Dermis blood vessel endothelial cell (primary cell): ENCODE results near the gene KRT40. TPM values are rescaled to one million over a fixed set of nuclear protein-coding genes. Genes with fewer than 3 reads are reported as not detected.

ENCODE experiments used
- DNase-seq: peaks from one replicate; pipeline ENCODE4 v3.0.0; 2010
- total RNA-seq: library from RNA; depleted of rRNA; stranded (reverse); fragments of >200 nt; gene quantifications from 2 replicates; pipeline ENCODE4 v1.2.3, GENCODE V29; 2014

Gene KRT40
- total RNA-seq, 1 donor from 2014 or later: not detected

GRCh38 chr17:40996829-40997228, 12.7 kb upstream of the KRT40 start:
- DNase-seq: no peak

DNA sequence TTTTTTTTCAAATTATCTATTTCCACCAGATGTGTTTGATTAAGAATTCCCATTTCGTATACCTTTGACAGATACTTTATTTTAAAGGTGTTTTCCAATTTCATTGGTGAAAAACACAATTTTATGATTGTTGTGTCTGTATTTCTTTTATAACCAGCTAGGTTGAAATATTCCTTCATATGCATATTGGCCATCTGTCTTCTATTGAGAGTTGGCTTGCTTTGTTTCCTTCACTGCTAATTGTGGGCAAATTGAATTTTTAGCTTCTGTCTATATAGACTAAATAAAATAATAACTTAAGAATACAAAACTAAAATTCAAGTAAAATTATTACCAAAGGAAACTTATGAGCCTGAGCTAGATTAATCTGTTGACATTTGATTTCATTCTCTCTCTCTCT, 11.0 kb upstream of the KRT40 start:
- DNase-seq: no peak

- no peak for DNase-seq
Measured at GRCh38 chr17:40993839-40994238, 9.7 kb upstream of the KRT40 start, which contains the start of gene KRTAP3-3. Gene KRTAP3-3, minus strand, starts transcription at chr17:40994164. Its CDS starts 67 bp downstream, at chr17:40994097.

- DNase-seq: no peak
Measured at GRCh38 chr17:40993084-40993483, 9.0 kb upstream of the KRT40 start.

DNA sequence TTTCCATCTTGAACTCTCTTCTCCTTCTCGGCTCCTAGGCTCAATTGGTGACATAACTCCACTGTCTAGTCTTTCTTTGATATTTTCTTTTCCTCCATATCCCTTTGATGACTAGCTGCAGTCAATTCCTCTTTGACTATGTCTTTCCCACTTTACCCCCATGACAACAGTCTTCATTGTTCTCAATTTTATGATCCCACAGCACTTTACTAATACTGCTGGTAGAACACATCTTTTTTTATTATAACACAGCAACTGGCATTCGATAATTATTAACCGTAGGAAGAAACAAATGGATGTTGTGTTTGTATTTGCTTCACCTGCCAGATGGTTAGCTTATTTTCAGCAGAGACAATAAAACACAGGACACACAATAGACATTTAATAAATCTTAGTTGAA, 8.5 kb upstream of the KRT40 start:
- DNase-seq: no peak

- no peak for DNase-seq
Measured at GRCh38 chr17:40986920-40987319, 2.8 kb upstream of the KRT40 start.

DNA sequence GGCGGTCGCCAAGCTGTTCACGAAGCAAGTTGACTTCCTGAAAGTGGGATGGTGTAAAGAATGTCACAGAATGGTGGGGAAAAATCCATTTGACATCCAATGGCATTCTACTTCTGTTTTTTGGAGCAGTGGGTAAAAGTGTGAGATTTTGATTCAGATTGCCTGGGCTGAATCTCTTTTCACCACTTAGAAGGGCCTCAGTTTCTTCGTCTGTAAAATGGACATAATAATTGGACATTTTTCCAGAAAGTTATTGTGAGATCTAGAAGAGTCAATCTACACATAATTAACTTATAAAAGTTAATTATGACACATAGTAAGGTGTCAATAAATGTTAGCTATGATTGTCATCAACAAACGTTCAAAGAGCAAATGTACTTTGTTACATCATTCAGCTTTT, 3.0 kb downstream of the KRT40 start:
- DNase-seq: no peak

GRCh38 chr17:40980596-40980995, 3.5 kb downstream of the KRT40 start:
- DNase-seq: no peak

- DNase-seq: no peak
Measured at GRCh38 chr17:40980117-40980516, 4.0 kb downstream of the KRT40 start.

GRCh38 chr17:40978575-40979151, 5.5 kb downstream of the KRT40 start:
- DNase-seq: no peak

DNA sequence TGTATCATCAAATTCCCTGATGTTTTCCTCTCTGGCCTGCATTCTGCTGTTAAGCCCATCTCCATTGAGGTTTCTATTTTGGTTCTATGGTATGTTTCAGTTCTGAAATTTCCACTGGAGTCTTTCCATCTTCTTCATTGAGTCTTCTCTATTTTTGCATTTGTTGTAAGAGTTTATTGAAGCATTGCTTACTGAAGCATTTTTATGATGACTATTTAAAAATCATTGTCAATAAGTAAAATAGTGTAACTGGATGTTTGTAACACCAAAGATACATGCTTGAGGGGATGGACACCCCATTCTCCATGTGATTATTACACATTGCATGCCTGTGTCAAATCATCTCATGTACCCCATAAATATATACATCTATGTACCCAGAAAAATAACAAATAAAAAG, 8.6 kb downstream of the KRT40 start:
- DNase-seq: no peak

DNA sequence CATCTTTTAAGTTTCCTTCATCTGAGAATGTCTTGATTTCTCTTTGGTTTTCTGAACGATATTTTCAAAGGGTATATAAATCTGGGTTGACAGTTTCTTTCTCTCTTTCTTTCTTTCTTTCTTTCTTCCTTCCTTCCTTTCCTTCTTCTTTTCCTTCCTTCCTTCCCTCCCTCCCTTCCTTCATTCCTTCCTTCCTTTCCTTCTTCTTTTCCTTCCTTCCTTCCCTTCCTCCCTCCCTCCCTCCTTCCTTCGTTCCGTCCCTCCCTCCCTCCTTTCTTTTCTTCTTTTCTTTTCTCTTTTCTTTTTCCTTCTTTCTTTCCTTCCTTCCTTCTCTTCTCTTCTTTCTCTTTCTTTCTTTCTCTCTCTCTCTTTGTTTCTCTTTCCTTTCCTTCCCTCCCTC, 9.8 kb downstream of the KRT40 start:
- DNase-seq: no peak

DNA sequence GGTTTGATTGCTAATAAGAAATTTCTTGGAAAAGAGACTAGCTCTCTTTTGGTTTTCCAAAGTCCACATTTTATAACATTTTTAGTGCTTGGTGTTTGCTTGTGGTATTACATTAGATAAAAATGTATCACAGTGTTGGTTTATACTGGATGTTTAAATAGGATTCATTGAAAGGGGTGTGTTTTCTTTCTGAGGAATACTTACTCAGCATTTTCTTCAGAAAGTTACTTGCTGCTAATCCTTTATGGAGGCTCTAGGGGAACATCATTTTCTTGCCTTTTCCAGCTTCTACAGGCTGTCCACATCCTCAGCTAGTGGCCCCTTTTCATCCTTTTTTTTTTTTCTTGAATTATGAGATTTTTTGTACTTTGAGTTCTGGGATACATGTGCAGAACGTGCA, 16.5 kb downstream of the KRT40 start:
- no peak for DNase-seq

DNA sequence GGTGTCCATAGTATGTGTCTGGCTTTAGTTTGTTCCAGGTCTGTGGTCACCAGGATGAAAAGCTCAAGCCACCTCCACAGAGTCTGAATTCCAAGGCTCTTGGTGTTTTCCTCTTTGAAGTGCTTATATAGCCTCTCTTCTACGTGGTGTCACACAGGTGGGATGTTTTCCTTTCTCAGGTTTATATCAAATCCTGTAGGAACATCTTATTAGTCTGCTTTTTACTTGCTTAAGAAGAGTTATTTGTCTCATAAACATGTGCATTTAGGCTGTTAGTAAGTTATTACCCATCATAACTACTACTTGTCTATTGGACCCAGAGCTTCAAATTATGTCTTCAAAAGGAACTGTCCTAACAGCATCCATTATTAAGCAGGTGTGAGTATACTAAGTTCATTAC, 17.3 kb downstream of the KRT40 start, which contains the start of gene KRT39:
Gene KRT39, minus strand, starts transcription at position 101 of the 400 bp plus-strand sequence. Its CDS starts 92 bp downstream, at position 9.
- DNase-seq: no peak

- DNase-seq: peak; percentile 32
Measured at GRCh38 chr17:40963838-40964237, 20.3 kb downstream of the KRT40 start.

GRCh38 chr17:40962059-40962561, 22.0 kb downstream of the KRT40 start:
- DNase-seq: no peak

DNA sequence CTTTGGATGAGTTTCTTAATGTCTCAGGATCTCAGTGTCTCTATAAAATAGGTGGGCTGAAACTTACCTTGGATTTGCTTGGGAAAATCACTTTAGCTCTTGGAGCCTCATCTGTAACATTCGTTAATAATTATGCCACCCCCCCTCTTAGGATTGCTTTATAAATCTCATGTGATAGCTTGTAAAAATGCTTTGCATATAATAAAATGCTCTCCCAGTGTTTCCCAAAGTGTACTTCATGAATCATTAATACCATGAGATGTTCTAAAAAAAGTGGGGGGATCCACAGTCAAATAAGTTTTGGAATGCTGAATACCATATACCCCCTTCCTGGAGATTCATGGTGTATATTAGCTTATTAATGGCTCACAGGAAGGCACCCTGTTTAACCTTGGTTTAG, 22.5 kb downstream of the KRT40 start:
- no peak for DNase-seq

DNA sequence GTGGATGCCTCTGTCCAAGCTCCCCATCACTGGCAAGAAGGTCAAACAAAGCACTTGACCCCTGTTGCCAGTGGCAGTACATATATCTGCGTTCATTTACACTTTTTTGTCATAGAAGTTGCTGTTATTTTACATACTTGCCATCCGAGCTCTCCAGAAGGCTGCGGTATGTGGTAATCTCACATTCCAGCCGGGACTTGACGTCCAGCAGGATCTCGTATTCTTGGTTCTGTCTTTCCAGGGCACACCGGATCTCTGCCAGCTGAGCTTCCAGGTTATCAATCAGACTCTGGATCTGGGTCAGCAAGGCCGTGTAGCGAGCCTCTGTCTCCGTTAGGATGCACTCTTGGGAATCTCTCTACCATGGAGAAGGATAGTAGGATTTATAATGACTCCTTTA, 24.0 kb downstream of the KRT40 start:
- no peak for DNase-seq

DNA sequence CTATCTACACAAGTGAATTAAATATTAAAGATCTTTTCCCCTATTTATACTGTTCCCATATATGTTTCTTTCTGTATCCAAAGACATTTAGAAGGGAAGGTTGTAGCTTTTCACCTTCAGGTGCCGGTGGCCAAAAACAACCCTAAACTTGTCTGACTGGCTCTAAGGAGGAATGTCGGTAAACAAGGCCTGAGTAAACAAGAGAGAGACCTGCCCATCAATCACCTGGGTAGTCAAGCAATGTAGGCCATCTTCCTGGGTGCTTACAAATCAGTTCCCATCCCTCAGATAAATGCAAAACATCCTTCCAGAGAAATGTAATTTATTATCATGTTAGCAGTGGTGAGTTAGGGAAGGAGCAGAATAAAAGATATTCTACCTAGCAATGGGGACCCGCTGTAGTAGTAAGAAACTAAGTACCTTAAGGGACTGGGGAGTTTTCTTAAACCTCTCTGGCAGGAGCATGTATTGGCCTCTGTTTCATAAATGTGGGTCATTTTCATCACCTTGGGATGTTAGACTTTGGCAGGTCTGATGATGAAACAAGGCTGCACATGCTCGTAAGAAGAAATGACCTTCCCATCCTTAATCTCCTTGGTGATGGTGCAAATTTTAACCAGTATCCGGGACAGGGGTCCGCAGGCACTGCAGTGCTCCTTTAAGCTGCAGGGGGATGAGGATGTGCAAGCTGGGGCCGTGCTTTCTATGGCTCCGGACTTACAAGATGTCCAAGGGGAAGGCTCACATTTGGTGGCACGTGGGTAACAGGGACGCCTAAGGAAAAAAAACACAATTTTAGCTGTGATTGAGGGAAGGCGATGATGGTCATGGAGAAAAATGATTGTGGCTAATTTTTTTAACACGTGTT, 25.8 kb downstream of the KRT40 start:
- DNase-seq: no peak

- DNase-seq: no peak
Measured at GRCh38 chr17:40956401-40957254, 27.5 kb downstream of the KRT40 start.

- DNase-seq: no peak
Measured at GRCh38 chr17:40953881-40954280, 30.2 kb downstream of the KRT40 start.

DNA sequence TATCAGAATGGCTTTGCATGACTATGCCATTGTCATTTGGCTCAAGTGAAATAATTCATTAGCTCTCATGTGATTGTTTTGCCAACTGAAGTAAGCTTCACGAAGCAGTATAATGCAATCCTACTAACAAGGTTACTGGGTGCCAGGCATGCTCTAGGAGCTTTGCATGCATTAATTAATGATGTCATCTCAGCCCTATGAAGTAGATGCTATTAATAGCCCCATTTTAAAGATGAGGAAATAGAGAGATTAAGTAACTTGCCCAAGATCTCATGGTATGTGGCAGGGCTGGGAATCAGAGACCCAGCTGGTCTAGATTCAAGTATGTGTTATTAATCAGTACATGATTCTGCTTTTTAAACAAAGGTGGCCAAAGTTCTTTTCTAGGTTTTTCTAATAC, 31.5 kb downstream of the KRT40 start:
- DNase-seq: no peak

DNA sequence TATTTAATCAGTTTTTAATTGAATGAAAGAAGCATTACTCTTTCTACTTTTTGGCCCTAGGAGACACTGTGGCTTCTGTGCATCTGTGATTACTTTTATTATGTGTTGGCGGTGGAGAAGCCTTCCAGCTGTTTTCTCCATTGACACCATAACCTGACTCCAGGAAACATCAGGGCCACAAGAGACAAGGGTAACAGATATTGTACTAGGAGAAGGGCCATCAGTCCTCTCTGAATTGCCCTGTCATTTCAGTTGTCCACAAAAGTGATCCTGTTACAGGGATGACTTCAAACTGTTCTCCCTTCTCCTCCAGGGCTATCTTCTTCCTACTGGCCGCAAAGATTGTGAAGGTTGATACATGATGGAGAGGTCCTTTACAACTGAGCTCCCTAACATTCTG, 32.0 kb downstream of the KRT40 start:
- no peak for DNase-seq
